Measurements from ENCODE around the gene SEC24A. TPM values are rescaled to one million over a fixed set of nuclear protein-coding genes. Genes with fewer than 3 reads are reported as not detected.

Gene SEC24A
- total RNA-seq, 2 donors from 2014 or later, result 29.9 to 45.4 TPM

- Histone ChIP-seq H3K36me3 (no peaks in the 10 kb centered on the region), H3K9me3 (no peaks in the 10 kb centered on the region), H3K27me3 (no peaks in the 10 kb centered on the region), H3K4me1 (no peaks in the 10 kb centered on the region), H3K4me3 (no peak overlapping the region), H3K27ac (no peak overlapping the region), H3K9ac (ENCODE audit: low read depth in 2 of 2, low read length in 2 of 2) (no peak overlapping the region)
- intact Hi-C loops (cut with DNase I), result no loop called here
- DNase-seq, result no peak
- TF ChIP-seq CTCF (IDR thresholded peaks at IDR 0.05), result no peak
These were observed 40.0 kb upstream of the SEC24A start for GRCh38 chr5:134608555-134608954.

DNA sequence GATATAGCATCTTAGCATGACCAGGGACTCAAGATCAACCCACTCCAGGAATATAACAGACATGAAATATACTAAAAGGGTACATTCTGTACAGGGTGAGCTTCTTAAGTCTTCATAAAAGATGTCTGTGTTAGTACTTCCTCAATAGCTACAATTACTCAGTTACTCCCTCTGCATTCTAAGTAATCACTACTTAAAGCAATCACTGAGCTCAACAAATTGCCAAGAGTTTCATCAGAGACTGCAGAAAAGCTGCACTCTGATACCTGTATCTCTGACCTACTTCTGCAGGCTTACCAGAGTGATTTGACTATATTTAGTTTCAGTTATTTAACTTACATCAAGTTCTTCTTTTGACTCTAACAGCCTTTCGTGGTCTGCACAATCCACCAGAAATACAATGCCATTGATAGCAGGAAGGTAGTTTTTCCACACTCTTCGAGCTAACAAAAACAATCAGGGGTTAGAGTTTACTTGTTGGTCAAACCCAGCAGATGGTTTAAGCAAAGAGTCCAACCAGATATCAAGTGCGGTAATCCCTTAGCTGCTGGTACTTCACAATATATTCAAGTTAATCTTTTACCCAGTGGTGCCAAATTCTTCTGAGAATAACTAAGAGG lies 39.2 kb upstream of the SEC24A start:
- H3K4me1 ChIP-seq, result no peaks in the 10 kb centered on the region
- no peak overlapping the region for H3K27ac ChIP-seq
- DNase-seq, result peak; percentile 6
- no peaks in the 10 kb centered on the region for H3K9me3 ChIP-seq
- peaks cover 1% of the 10 kb centered on the region for H3K36me3 ChIP-seq
- no peak for TF ChIP-seq CTCF (IDR thresholded peaks at IDR 0.05)
- no peak overlapping the region for H3K4me3 ChIP-seq
- no peaks in the 10 kb centered on the region for H3K27me3 ChIP-seq
- intact Hi-C loops (cut with DNase I), result no loop called here
- no peak overlapping the region for H3K9ac ChIP-seq (ENCODE audit: low read depth in 2 of 2, low read length in 2 of 2)

DNA sequence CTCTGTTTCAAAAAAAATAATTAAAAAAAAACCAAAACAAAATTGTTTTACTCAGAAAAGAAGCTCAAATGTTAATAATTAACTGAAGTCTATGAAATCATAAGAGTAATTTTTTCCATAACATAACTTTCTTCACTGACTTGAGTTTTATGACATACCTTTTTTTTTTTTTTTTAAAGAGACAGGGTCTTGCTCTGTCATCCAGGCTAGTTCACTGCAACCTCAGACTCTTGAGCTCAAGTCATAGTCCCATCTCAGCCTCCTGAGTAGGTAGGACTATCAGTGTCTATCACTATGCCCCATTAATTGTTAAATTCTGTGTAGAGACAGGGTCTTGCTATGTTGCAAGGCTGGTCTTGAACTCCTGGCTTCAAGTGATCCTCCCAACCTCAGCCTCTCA lies 37.9 kb upstream of the SEC24A start:
- intact Hi-C loops (cut with DNase I), result no loop called here
- Histone ChIP-seq H3K9ac (ENCODE audit: low read depth in 2 of 2, low read length in 2 of 2) (no peak overlapping the region), H3K27ac (no peak overlapping the region), H3K36me3 (peaks cover 5% of the 10 kb centered on the region), H3K4me1 (no peaks in the 10 kb centered on the region), H3K27me3 (no peaks in the 10 kb centered on the region), H3K4me3 (no peak overlapping the region), H3K9me3 (no peaks in the 10 kb centered on the region)
- no peak for TF ChIP-seq CTCF (IDR thresholded peaks at IDR 0.05)
- DNase-seq, result no peak

- TF ChIP-seq CTCF (IDR thresholded peaks at IDR 0.05), result no peak
- Histone ChIP-seq H3K4me1 (no peaks in the 10 kb centered on the region), H3K36me3 (peaks cover 5% of the 10 kb centered on the region), H3K27ac (no peak overlapping the region), H3K4me3 (no peak overlapping the region), H3K9ac (ENCODE audit: low read depth in 2 of 2, low read length in 2 of 2) (no peak overlapping the region), H3K27me3 (no peaks in the 10 kb centered on the region), H3K9me3 (no peaks in the 10 kb centered on the region)
- intact Hi-C loops (cut with DNase I), result no loop called here
- DNase-seq, result peak; percentile 2
These were observed 37.1 kb upstream of the SEC24A start for GRCh38 chr5:134611515-134611914.

GRCh38 chr5:134614450-134615085 lies 34.0 kb upstream of the SEC24A start:
- no peaks in the 10 kb centered on the region for H3K27me3 ChIP-seq
- intact Hi-C loops (cut with DNase I), result no loop called here
- TF ChIP-seq CTCF (IDR thresholded peaks at IDR 0.05), result no peak
- H3K9ac ChIP-seq (ENCODE audit: low read depth in 2 of 2, low read length in 2 of 2), result no peak overlapping the region
- peaks cover 5% of the 10 kb centered on the region for H3K36me3 ChIP-seq
- no peaks in the 10 kb centered on the region for H3K4me1 ChIP-seq
- no peak overlapping the region for H3K4me3 ChIP-seq
- DNase-seq, result peak; percentile 4
- no peaks in the 10 kb centered on the region for H3K9me3 ChIP-seq
- H3K27ac ChIP-seq, result no peak overlapping the region
